GM23248 (cell line): Measurements from ENCODE around the gene ZNF75A.

Experiments
- EZH2 ChIP-seq: fragments of 200-600 bp; sonication (generic); IDR thresholded peaks from 2 replicates; pipeline ENCODE4 v1.6.1; 2018; ENCODE audit warnings: antibody characterized with exemption, mild to moderate bottlenecking; ENCODE audit not compliant: insufficient read depth, poor library complexity, severe bottlenecking
- EZH2phosphoT487 ChIP-seq: fragments of 200-600 bp; sonication (generic); IDR thresholded peaks from 2 replicates; pipeline ENCODE4 v1.6.1; 2018; ENCODE audit warnings: antibody characterized with exemption, moderate library complexity, mild to moderate bottlenecking, low read depth; ENCODE audit not compliant: insufficient read depth

GRCh38 chr16:3355589-3355988 is 50.3 kb downstream of the ZNF75A start, which contains the start of gene OR2C1:
- no peak for TF ChIP-seq EZH2
- TF ChIP-seq EZH2phosphoT487 = no peak
